ENCODE data around the gene RRP8.

The RRP8 gene

DNA sequence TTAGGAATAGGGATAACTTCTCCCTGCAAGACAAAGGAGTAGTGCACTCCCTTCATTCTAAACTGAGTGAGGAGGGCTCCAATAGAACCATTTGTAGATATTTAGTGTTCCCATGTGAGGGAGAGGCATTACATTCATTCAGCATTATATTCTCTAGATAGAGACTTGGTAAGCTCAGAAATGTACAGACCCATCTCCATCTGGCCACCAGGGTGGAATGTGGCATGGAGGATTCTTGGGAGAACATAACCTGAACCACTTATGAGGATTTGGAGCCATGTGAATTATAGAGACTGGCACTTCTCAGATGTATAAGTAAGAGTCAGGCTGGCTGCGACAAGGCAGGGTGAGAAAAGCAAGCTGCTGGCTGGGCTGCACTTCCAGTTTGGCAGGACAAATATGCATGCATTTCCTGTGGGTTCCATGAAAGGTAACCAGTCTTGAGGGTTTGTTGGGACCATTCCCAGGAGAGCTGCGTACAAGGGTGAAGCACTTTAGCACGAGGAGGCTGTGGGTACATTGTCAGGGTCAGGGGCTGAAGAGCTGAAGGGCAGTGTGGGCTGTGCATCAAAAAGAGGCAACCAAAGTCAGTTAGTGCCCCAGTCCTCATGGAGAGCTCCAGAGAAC lies 9.2 kb downstream of the RRP8 start:
- no peak overlapping the region for H3K4me3 ChIP-seq (ENCODE audit: control insufficient read depth, low read depth, low read length)
- TF ChIP-seq, protein P1, sequence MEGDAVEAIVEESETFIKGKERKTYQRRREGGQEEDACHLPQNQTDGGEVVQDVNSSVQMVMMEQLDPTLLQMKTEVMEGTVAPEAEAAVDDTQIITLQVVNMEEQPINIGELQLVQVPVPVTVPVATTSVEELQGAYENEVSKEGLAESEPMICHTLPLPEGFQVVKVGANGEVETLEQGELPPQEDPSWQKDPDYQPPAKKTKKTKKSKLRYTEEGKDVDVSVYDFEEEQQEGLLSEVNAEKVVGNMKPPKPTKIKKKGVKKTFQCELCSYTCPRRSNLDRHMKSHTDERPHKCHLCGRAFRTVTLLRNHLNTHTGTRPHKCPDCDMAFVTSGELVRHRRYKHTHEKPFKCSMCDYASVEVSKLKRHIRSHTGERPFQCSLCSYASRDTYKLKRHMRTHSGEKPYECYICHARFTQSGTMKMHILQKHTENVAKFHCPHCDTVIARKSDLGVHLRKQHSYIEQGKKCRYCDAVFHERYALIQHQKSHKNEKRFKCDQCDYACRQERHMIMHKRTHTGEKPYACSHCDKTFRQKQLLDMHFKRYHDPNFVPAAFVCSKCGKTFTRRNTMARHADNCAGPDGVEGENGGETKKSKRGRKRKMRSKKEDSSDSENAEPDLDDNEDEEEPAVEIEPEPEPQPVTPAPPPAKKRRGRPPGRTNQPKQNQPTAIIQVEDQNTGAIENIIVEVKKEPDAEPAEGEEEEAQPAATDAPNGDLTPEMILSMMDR (conservative IDR thresholded peaks at IDR 0.05; ENCODE audit: control insufficient read depth, insufficient read depth, low read depth, low read length): no peak
- DNase-seq (ENCODE audit: low read depth): no peak

DNA sequence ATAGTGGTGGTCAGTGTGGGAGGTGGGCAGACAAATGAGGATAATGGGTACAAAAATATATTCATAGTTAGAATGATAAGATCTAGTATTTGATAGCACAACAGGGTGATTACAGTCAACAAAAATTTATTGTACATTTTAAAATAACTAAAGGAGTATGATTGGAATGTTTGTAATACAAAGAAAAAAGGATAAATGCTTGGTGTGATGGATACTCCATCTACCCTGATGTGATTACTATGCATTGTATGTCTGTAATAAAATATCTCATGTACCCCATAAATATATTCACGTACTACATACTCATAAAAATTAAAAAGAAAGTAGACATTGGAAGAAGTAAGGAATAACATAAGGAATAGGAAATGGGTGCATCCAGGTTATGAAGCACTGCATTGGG lies 15.4 kb downstream of the RRP8 start:
- TF ChIP-seq, protein P1 (conservative IDR thresholded peaks at IDR 0.05; ENCODE audit: control insufficient read depth, insufficient read depth, low read depth, low read length): no peak
- H3K4me3 ChIP-seq (ENCODE audit: control insufficient read depth, low read depth, low read length): no peak overlapping the region
- no peak for DNase-seq (ENCODE audit: low read depth)

- no peak overlapping the region for H3K4me3 ChIP-seq (ENCODE audit: control insufficient read depth, low read depth, low read length)
- TF ChIP-seq, protein P1 (conservative IDR thresholded peaks at IDR 0.05; ENCODE audit: control insufficient read depth, insufficient read depth, low read depth, low read length): no peak
- no peak for DNase-seq (ENCODE audit: low read depth)
These were observed 16.0 kb downstream of the RRP8 start for GRCh38 chr11:6587360-6587953.

DNA sequence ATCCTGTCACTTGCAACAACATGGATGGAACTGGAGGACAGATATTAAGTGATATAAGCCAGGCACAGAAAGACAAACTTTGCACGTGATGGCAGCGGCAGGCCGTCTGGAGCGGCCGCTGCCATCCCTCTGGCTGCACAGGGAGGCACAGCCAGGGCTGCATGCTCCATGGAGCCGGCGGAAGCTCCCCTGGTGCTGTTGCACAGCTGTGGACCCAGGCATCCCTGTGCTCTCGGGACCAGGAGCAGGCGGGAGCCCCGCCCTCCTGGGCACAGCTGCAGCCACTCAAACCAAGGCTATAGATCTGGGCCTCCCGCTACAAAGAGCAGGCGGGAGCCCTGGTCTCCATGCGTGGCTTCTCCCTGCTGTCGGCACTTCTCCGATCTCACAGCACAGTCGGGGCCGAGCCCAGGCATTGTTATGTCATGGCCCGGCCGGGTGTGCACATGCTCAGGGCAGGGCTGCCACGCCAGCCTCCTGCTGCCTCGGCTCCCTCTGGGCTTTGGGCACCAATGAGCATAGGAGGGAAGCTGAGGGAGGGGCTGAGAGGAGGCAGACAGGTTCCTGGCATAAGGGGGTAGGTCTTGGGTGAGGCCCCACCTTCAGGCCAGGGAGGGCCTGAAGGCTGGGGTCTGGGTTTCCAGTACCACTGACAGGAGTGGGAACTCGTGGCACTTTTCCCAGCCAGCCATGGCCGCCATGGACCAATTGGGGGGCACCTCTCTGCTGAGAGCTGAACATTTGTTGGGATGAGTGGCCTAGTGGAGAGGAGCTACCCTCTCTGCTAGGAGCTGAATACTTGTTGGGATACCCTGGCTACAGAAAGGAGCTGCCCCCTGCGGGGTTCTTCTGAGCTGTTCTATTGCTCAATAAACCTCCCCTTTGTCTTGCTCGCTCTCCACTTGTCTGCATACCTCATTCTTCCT lies 16.7 kb downstream of the RRP8 start:
- H3K4me3 ChIP-seq (ENCODE audit: control insufficient read depth, low read depth, low read length): no peak overlapping the region
- TF ChIP-seq, protein P1 (conservative IDR thresholded peaks at IDR 0.05; ENCODE audit: control insufficient read depth, insufficient read depth, low read depth, low read length): no peak
- no peak for DNase-seq (ENCODE audit: low read depth)

DNA sequence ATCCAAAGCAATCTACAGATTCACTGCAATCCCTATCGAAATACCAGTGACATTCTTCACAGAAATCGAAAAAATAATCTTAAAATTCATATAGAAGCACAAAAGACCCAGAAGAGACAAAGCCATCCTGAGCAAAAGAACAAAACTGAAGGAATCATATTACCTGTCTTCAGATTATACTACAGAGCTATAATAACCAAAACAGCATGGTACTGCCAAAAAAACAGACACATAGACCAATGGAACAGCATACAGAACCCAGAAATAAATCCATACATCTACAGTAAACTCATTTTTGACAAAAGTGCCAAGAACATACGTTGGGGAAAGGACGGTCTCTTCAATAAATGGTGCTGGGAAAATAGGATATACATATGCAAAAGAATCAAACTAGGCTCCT lies 18.9 kb downstream of the RRP8 start:
- no peak for DNase-seq (ENCODE audit: low read depth)
- no peak overlapping the region for H3K4me3 ChIP-seq (ENCODE audit: control insufficient read depth, low read depth, low read length)
- TF ChIP-seq, protein P1 (conservative IDR thresholded peaks at IDR 0.05; ENCODE audit: control insufficient read depth, insufficient read depth, low read depth, low read length): no peak

GRCh38 chr11:6583584-6583983 lies 19.8 kb downstream of the RRP8 start:
- no peak overlapping the region for H3K4me3 ChIP-seq (ENCODE audit: control insufficient read depth, low read depth, low read length)
- TF ChIP-seq, protein P1 (conservative IDR thresholded peaks at IDR 0.05; ENCODE audit: control insufficient read depth, insufficient read depth, low read depth, low read length): no peak
- no peak for DNase-seq (ENCODE audit: low read depth)
